Fibroblast of villous mesenchyme (primary cell): ENCODE results near the gene TMED4. TPM values are rescaled to one million over a fixed set of nuclear protein-coding genes. Genes with fewer than 3 reads are reported as not detected.
"Not testable (repeated sequence)": the region's sequence is repeated elsewhere in the genome, so short reads cannot be mapped to it uniquely, and the experiment has no call there.

Experiments
- DNase-seq: peaks from one replicate; pipeline ENCODE4 v3.0.0-alpha.2; 2010; ENCODE audit warnings: low read depth
- H3K4me3 ChIP-seq: 2 replicates; pipeline ENCODE4 v1.5.1; 2011; ENCODE audit warnings: low read depth, mild to moderate bottlenecking, low read length
- CTCF ChIP-seq: IDR thresholded peaks from 2 replicates; pipeline ENCODE4 v1.5.1; 2012; ENCODE audit warnings: low read depth, mild to moderate bottlenecking, low read length; ENCODE audit not compliant: insufficient read depth
- total RNA-seq: library from RNA; depleted of rRNA; stranded (reverse); fragments of >200 nt; gene quantifications from 2 replicates; pipeline ENCODE4 v1.2.3, GENCODE V29; 2012

Gene TMED4
- total RNA-seq, 1 donor: 84.2 TPM

- no peak for TF ChIP-seq CTCF
- no peak overlapping the region for H3K4me3 ChIP-seq
- no peak for DNase-seq
Measured at GRCh38 chr7:44599222-44599621, 17.2 kb upstream of the TMED4 start.

- DNase-seq, H3K4me3 ChIP-seq: not testable (repeated sequence)
Measured at GRCh38 chr7:44597181-44597580, 15.2 kb upstream of the TMED4 start.

- no peak for TF ChIP-seq CTCF
- H3K4me3 ChIP-seq: no peak overlapping the region
- peak; percentile 41 for DNase-seq
Measured at GRCh38 chr7:44595934-44596635, 14.1 kb upstream of the TMED4 start.

- no peak for DNase-seq
- H3K4me3 ChIP-seq: no peak overlapping the region
- TF ChIP-seq CTCF: no peak
Measured at GRCh38 chr7:44590910-44591309, 8.9 kb upstream of the TMED4 start.

GRCh38 chr7:44587843-44588711, 6.0 kb upstream of the TMED4 start:
- H3K4me3 ChIP-seq: no peak overlapping the region
- TF ChIP-seq CTCF: peak; percentile 67
- peak; percentile 78 for DNase-seq

GRCh38 chr7:44583146-44583865, 1.3 kb upstream of the TMED4 start:
- no peak for DNase-seq
- H3K4me3 ChIP-seq: peak overlapping the region; percentile 68
- no peak for TF ChIP-seq CTCF
